ENCODE data around the gene PDK2. TPM values are rescaled to one million over a fixed set of nuclear protein-coding genes. Genes with fewer than 3 reads are reported as not detected.
A peak's percentile ranks its signal among the peaks of the same experiment; 100 is the strongest.

PDK2 gene
- total RNA-seq, 1 donor from 2014 or later = 44.6 TPM

DNA sequence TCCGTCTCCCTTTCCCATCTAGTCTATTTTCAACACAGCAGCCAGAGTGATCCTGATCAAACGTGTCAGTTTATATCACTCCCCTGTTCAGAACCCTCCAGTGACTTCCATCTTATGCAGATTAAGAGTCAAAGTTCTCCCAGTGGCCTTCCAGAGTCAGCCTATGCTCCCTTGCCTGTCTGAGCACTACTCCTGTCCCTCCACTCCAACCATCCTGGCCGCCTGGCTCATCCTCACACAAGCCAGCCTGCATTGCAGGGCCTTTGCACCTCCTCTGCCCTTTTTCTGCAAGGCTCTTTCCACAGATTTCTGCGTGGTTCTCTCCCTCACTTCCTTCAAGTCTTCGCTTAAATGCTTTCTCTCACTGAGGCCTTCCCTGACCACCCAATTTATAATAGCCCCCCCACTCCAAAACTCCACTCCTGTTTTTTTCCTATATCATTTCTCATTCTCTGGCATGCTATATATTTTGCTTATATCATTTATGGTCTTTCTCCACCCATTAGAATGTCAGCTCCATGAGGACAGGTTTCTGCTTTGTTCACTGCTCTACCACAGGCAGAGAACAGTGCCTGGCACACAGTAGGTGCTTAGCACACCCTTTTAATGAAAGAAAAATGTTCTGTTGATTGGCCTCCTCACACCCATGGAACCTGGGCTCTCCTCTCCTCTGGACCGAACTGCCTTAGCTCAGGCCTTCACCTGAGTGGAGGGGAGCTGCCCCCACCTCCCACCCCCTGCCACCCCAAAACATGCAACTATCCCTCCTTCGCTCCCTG lies 25.5 kb downstream of the PDK2 start:
- no peak for DNase-seq (ENCODE audit: low spot score in 2 of 2, unreplicated experiment in 2 of 2)
- no peaks in the 10 kb centered on the region for H3K9me3 Mint-ChIP-seq
- H3K36me3 Mint-ChIP-seq = no peaks in the 10 kb centered on the region
- no peak overlapping the region for H3K4me3 Mint-ChIP-seq
- peaks cover 15% of the 10 kb centered on the region for H3K27me3 Mint-ChIP-seq (ENCODE audit: low read depth)
- H3K27ac Mint-ChIP-seq = no peak overlapping the region
- H3K4me1 Mint-ChIP-seq = peaks cover 15% of the 10 kb centered on the region
- TF ChIP-seq, protein P1, sequence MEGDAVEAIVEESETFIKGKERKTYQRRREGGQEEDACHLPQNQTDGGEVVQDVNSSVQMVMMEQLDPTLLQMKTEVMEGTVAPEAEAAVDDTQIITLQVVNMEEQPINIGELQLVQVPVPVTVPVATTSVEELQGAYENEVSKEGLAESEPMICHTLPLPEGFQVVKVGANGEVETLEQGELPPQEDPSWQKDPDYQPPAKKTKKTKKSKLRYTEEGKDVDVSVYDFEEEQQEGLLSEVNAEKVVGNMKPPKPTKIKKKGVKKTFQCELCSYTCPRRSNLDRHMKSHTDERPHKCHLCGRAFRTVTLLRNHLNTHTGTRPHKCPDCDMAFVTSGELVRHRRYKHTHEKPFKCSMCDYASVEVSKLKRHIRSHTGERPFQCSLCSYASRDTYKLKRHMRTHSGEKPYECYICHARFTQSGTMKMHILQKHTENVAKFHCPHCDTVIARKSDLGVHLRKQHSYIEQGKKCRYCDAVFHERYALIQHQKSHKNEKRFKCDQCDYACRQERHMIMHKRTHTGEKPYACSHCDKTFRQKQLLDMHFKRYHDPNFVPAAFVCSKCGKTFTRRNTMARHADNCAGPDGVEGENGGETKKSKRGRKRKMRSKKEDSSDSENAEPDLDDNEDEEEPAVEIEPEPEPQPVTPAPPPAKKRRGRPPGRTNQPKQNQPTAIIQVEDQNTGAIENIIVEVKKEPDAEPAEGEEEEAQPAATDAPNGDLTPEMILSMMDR (IDR thresholded peaks at IDR 0.05; ENCODE audit: unreplicated experiment) = no peak

DNA sequence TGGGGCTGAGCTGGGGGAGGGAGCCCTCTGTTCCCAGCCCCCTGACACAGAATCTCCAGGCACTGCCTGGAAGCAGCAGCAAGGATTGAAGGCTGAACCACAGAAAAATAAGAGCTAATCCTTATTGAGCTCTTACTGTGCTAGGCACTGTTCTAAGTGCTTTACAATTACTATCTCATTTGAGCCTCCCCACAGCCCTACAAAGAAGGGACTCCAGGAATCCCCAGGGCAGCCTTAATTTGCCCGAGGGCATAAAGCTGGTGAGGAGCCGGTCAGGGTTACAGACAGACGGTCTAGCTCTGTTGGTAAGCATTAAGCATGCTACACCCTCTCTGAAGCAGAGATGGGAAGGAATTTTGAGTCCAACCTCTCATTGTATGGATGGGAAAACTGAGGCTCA lies 27.8 kb downstream of the PDK2 start:
- no peak overlapping the region for H3K27ac Mint-ChIP-seq
- DNase-seq (ENCODE audit: low spot score in 2 of 2, unreplicated experiment in 2 of 2) = no peak
- no peaks in the 10 kb centered on the region for H3K36me3 Mint-ChIP-seq
- no peak overlapping the region for H3K4me3 Mint-ChIP-seq
- TF ChIP-seq, protein P1 (IDR thresholded peaks at IDR 0.05; ENCODE audit: unreplicated experiment) = no peak
- no peaks in the 10 kb centered on the region for H3K9me3 Mint-ChIP-seq
- peaks cover 16% of the 10 kb centered on the region for H3K4me1 Mint-ChIP-seq
- H3K27me3 Mint-ChIP-seq (ENCODE audit: low read depth) = peaks cover 10% of the 10 kb centered on the region

DNA sequence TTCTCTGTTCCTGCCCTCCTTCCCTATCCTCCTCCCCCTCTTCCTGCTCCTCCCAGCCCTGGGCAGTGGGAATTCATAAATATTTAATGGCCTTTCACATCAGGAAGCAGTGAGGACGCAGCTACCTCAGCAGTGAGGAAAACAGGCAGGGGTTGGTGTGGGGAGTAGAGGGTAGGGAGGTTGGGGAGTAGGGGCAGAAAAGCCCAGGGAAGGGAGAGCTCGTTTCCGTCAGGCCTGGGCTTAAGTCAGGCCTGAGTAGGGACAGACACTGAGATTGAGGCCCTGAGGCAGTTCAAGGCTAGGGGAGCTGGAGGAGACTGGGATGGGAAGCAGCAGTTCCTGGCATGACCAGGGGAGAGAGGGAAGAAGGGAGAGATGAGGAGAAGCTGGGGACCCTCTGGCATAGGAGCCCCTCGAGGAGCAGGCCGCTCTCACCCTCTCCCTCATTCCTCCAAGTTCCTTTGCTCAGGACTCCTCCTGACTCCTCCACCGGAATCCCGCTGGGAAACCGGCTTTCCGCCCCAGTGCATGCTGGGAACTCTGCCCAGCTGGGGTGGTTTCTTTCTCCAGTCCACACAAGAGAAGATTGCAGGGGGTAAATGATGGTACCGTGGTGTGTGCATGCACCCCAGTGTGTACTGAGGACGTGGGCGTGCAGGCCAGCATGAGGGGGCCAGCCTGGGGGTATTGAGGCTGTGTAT lies 28.6 kb downstream of the PDK2 start:
- no peaks in the 10 kb centered on the region for H3K9me3 Mint-ChIP-seq
- peaks cover 23% of the 10 kb centered on the region for H3K4me1 Mint-ChIP-seq
- H3K27ac Mint-ChIP-seq = peak overlapping the region; percentile 85
- TF ChIP-seq, protein P1 (IDR thresholded peaks at IDR 0.05; ENCODE audit: unreplicated experiment) = no peak
- peaks cover 7% of the 10 kb centered on the region for H3K27me3 Mint-ChIP-seq (ENCODE audit: low read depth)
- no peaks in the 10 kb centered on the region for H3K36me3 Mint-ChIP-seq
- no peak for DNase-seq (ENCODE audit: low spot score in 2 of 2, unreplicated experiment in 2 of 2)
- no peak overlapping the region for H3K4me3 Mint-ChIP-seq

DNA sequence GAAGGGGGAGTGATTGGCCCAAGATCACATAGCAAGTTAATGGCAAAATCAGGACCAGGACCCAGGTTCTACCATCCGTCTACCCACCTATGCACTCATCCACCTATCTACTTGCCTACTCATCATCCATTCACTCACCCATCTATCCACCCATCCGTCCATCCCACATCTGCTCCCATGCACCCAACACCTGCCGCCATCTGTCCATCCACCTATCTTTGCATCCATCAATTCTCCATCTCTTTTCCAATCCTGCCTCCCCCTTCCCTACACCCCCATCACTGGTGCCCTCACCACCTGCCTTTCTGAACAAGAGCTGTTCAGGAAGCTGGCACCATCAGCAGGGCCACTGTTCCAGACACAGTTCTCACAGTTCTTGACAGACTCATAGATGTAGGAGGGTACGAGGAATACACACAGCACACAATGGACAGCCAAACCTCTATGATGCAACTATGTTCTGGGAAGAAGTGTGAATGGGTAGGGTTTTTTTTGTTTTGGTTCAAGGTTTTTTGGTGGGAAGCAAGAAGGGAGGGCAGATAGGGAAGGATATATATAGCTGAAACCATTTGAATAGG lies 30.4 kb downstream of the PDK2 start:
- Mint-ChIP-seq H3K9me3 (no peaks in the 10 kb centered on the region), H3K27ac (no peak overlapping the region), H3K27me3 (ENCODE audit: low read depth) (peaks cover 3% of the 10 kb centered on the region), H3K4me1 (peaks cover 25% of the 10 kb centered on the region), H3K4me3 (no peak overlapping the region), H3K36me3 (no peaks in the 10 kb centered on the region)
- no peak for DNase-seq (ENCODE audit: low spot score in 2 of 2, unreplicated experiment in 2 of 2)
- TF ChIP-seq, protein P1 (IDR thresholded peaks at IDR 0.05; ENCODE audit: unreplicated experiment) = no peak

DNA sequence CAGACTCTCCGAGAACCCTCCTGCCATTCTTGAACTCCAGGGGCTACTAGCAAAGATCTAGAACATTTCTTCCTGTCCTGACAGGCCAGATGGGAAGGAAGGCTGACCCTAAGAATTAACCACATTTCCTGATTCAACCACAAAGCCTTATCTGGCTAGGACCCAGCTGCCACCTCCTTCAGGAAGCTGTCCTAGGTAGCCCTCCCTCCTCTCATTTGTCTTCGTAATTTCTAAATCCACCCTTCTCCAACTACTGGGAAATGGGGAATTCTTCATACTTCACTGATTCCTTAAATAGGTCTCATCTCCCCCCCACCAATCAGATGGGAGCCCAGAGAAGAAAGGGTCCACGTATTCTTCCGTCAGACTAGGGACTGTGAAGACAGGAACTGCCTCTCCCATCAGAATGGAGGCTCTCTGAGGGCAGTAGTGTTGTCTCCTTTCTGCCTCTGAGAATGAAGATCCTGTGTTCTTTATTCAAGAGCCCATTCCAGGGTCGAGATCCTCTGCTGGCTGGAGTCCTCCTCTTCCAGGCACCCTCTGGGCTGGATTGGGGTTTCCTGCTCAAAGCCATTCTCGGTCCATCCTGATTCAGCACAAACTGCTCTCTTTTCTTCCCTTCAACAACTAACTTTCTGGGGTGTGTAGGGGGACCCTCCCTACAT lies 32.7 kb downstream of the PDK2 start:
- H3K4me3 Mint-ChIP-seq = peak overlapping the region; percentile 10
- H3K36me3 Mint-ChIP-seq = no peaks in the 10 kb centered on the region
- H3K27me3 Mint-ChIP-seq (ENCODE audit: low read depth) = peaks cover 8% of the 10 kb centered on the region
- no peaks in the 10 kb centered on the region for H3K9me3 Mint-ChIP-seq
- DNase-seq (ENCODE audit: low spot score in 2 of 2, unreplicated experiment in 2 of 2) = no peak
- H3K4me1 Mint-ChIP-seq = peaks cover 28% of the 10 kb centered on the region
- peak overlapping the region; percentile 51 for H3K27ac Mint-ChIP-seq
- TF ChIP-seq, protein P1 (IDR thresholded peaks at IDR 0.05; ENCODE audit: unreplicated experiment) = no peak

Measured in mesothelial cell of epicardium (in vitro differentiated cells).